Measurements from ENCODE around the gene ICA1. TPM values are rescaled to one million over a fixed set of nuclear protein-coding genes. Genes with fewer than 3 reads are reported as not detected.

Gene ICA1
- total and polyA plus RNA-seq, 2 donors (not counting 3 experiments of a cell fraction or from before 2014, with no cell fraction given), result 19.0 to 47.1 TPM

DNA sequence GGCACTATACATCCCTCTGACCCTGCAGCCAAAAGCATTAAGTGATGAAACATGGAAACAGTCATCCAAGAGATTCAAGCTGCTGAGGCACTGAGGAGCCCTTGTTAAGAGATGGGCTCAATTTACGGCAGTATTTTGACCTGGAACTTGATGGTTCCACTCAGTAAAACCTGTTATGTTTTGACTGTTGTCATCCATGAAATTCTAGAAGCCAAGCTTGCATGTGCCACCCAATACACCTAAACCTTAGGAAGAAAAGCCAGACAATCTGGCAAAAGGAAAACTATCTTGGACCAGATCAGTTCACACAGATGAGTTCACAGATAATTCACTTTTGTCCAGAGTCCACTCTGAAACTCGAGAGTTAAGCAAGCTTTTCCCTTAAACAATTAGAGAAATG, 53.2 kb downstream of the ICA1 start:
- dilution Hi-C loops (cut with MboI; ENCODE audit: extremely low pct_ligation_motif_present, low sequenced_read_pairs), result no loop called here
- Histone ChIP-seq H3K9me1 (replicated peaks; ENCODE audit: control insufficient read depth, extremely low read depth, insufficient read depth, low read length) (no peaks in the 10 kb centered on the region), H3K9ac (replicated peaks; ENCODE audit: extremely low read depth, insufficient read depth, low read length) (no peak overlapping the region), H3K9me3 (replicated peaks; ENCODE audit: control insufficient read depth, insufficient read depth, low read length) (no peaks in the 10 kb centered on the region), H4K20me1 (replicated peaks; ENCODE audit: control insufficient read depth, extremely low read depth, insufficient read depth, low read length) (no peaks in the 10 kb centered on the region), H3K4me3 (replicated peaks in 1 of 3; ENCODE audit: insufficient read depth in 1 of 3, low read depth in 1 of 3, low read length in 3 of 3) (no peak overlapping the region), H3K27ac (ENCODE audit: insufficient read depth, low read depth, low read length) (no peak overlapping the region), H3K4me1 (ENCODE audit: control insufficient read depth, extremely low read depth, insufficient read depth, low read length) (no peaks in the 10 kb centered on the region), H3K79me2 (ENCODE audit: control insufficient read depth, insufficient read depth, low read length) (no peaks in the 10 kb centered on the region), H2AFZ (ENCODE audit: low read depth, low read length) (no peak overlapping the region), H3K27me3 (ENCODE audit: control insufficient read depth in 2 of 2, insufficient read depth in 2 of 2, low read length in 2 of 2) (no peaks in the 10 kb centered on the region), H3K4me2 (ENCODE audit: insufficient read depth, low read length) (no peak overlapping the region), H3K36me3 (ENCODE audit: control insufficient read depth in 2 of 2, extremely low read depth in 1 of 2, insufficient read depth in 2 of 2, low read length in 2 of 2) (no peaks in the 10 kb centered on the region)
- no TSS peak for BruUV-seq (replicated peaks)
- POLR2A ChIA-PET, result no interaction called here
- CTCF ChIA-PET, result no interaction called here
- FAIRE-seq, result no peak
- no peak for DNase-seq (ENCODE audit: low read depth, low spot score)
- no peak for TF ChIP-seq JUN (IDR thresholded peaks at IDR 0.05; ENCODE audit: borderline replicate concordance, insufficient read depth, insufficient read length, low read depth)
- TF ChIP-seq POLR2AphosphoS5 (IDR thresholded peaks at IDR 0.05; ENCODE audit: insufficient read depth, low read depth, low read length), result no peak
- TF ChIP-seq CTCF (IDR thresholded peaks at IDR 0.05; ENCODE audit: extremely low read depth in 1 of 2, insufficient read depth in 1 of 2, low read depth in 1 of 2, low read length in 2 of 2), result no peak
- TF ChIP-seq POLR2A (IDR thresholded peaks at IDR 0.05; ENCODE audit: low read depth, low read length), result no peak
- TF ChIP-seq MYC (IDR thresholded peaks at IDR 0.05; ENCODE audit: low read depth, low read length), result no peak
- no peak for TF ChIP-seq GATA2 (IDR thresholded peaks at IDR 0.05; ENCODE audit: insufficient read depth, insufficient read length, low read depth, low read length)
- no peak for TF ChIP-seq MAX (IDR thresholded peaks at IDR 0.05; ENCODE audit: insufficient read depth, insufficient read length)
- TF ChIP-seq FOS (IDR thresholded peaks at IDR 0.05; ENCODE audit: borderline replicate concordance, insufficient read depth, low read length), result no peak
- TF ChIP-seq EZH2 (IDR thresholded peaks at IDR 0.05; ENCODE audit: borderline replicate concordance, low read depth, low read length, severe bottlenecking), result no peak
- intact Hi-C loops (cut with micrococcal nuclease), result no loop called here

All from endothelial cell of umbilical vein (primary cell).